K562 (cell line): Measurements from ENCODE around the gene ZNF562. TPM values are rescaled to one million over a fixed set of nuclear protein-coding genes. Genes with fewer than 3 reads are reported as not detected.

ENCODE experiments used
- EP300 ChIP-seq: IDR thresholded peaks from 2 replicates; pipeline ENCODE4 v1.6.1; 2012; ENCODE audit warnings: low read length, improper control_type of control experiment
- MBD2 ChIP-seq: sonication (generic); IDR thresholded peaks from 2 replicates; pipeline ENCODE4 v1.6.1; 2016; ENCODE audit warnings: low read depth, borderline replicate concordance
- NFRKB ChIP-seq: fragments of 450-650 bp; IDR thresholded peaks from 2 replicates; pipeline ENCODE4 v1.6.1; 2016; ENCODE audit warnings: low read depth
- PHF8 ChIP-seq: fragments of 200-600 bp; sonication (generic); IDR thresholded peaks from 2 replicates; pipeline ENCODE4 v1.6.1; 2012; ENCODE audit warnings: mixed run types, mild to moderate bottlenecking, inconsistent platforms, low read length, moderate library complexity, borderline replicate concordance
- RBM22 ChIP-seq: fragments of 200-400 bp; formaldehyde crosslinking; IDR thresholded peaks from 2 replicates; pipeline ENCODE4 v1.6.1; 2018; ENCODE audit warnings: low read length, low read depth; ENCODE audit not compliant: poor library complexity, severe bottlenecking
- polyA plus RNA-seq, 8 experiments: library from polyadenylated mRNA; depleted of rRNA in 4 of 8; stranded (reverse) in 5 of 8; unstranded in 3 of 8; fragments of >200 nt; fragmentation: Nextera tagmentation in 2 of 8; fragmentation: Illumina TruSeq in 1 of 8; extraction: Ambion mirVana in 2 of 8; extraction: Trizol in 1 of 8; gene quantifications; 2 replicates each; pipeline versions ENCODE4 v1.2.1 to v1.2.3, GENCODE V29; 2011 to 2014; ENCODE audit warnings: inconsistent platforms in 1 of 8, missing spikeins in 1 of 8
- total RNA-seq, 7 experiments: library from RNA; depleted of rRNA in 6 of 7; stranded (reverse); fragments of >200 nt in 6 of 7; fragmentation: Illumina TruSeq in 2 of 7; extraction: Trizol in 2 of 7; gene quantifications; 2 replicates each; pipeline versions ENCODE4 v1.2.1 to v1.2.3, GENCODE V29; 2011 to 2021; ENCODE audit warnings: low replicate concordance in 1 of 7
- TF ChIP-seq, protein P1 (sequence below): fragments of 250-450 bp; sonication (Bioruptor Pico); IDR thresholded peaks from 2 replicates; pipeline ENCODE4 v1.5.0; 2022; ENCODE audit warnings: mild to moderate bottlenecking
- TF ChIP-seq, protein P2 (sequence below): conservative IDR thresholded peaks from 2 replicates; pipeline ENCODE4 v1.6.1; 2011; ENCODE audit warnings: low read depth, mild to moderate bottlenecking, low read length; ENCODE audit not compliant: control insufficient read depth
- TF ChIP-seq, protein P3 (sequence below): sonication (generic); formaldehyde crosslinking; IDR thresholded peaks from 2 replicates; pipeline ENCODE4 v1.8.1; 2023; ENCODE audit warnings: missing genetic modification reagents, mild to moderate bottlenecking, borderline replicate concordance
- TF ChIP-seq, protein P4 (sequence below): fragments of 450-650 bp; IDR thresholded peaks from 2 replicates; pipeline ENCODE4 v1.6.1; 2016; ENCODE audit warnings: low read depth

Gene ZNF562
- total and polyA plus RNA-seq, 9 of the 15 experiments (the other 6 are each of a cell fraction or from before 2014, with no cell fraction given), result 11.8 to 46.9 (median 20.8) TPM

DNA sequence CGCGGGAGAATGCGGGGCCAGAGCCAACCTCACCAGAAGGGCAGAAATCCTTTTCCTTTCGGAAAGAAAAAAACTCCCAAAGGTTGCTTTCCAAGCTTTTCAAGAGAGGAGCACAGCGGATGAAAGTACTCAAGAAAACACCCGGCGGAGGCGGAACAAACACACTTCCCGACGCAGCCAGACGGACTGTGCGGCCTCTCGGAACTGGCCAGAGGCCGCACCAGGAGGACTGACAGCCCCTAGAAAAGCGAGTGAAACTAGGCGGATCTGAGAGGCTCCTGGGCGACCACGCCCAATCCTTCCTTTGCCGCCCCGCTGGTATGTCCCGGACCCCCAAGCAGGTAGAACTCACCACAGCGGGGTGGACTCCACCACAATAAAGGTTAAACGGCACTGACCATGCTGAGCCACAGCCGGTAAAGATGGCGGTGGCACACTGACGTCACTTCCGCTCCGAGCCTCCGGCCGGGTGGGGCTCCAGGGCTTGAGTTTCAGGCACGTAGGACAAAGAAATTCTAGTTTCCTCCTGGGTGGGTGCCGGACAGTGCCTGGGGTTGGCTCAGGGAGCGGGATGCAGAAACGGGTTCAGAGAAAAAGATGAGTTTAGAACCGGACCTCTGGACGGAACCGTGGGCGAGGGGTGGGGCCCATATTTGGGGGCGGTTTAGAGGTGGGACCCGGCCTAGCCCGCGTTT lies at the start of gene ZNF562 (continued):
- TF ChIP-seq, protein P1, sequence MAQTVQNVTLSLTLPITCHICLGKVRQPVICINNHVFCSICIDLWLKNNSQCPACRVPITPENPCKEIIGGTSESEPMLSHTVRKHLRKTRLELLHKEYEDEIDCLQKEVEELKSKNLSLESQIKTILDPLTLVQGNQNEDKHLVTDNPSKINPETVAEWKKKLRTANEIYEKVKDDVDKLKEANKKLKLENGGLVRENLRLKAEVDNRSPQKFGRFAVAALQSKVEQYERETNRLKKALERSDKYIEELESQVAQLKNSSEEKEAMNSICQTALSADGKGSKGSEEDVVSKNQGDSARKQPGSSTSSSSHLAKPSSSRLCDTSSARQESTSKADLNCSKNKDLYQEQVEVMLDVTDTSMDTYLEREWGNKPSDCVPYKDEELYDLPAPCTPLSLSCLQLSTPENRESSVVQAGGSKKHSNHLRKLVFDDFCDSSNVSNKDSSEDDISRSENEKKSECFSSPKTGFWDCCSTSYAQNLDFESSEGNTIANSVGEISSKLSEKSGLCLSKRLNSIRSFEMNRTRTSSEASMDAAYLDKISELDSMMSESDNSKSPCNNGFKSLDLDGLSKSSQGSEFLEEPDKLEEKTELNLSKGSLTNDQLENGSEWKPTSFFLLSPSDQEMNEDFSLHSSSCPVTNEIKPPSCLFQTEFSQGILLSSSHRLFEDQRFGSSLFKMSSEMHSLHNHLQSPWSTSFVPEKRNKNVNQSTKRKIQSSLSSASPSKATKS (CRISPR knock-in tag), result no peak
- TF ChIP-seq, protein P2, sequence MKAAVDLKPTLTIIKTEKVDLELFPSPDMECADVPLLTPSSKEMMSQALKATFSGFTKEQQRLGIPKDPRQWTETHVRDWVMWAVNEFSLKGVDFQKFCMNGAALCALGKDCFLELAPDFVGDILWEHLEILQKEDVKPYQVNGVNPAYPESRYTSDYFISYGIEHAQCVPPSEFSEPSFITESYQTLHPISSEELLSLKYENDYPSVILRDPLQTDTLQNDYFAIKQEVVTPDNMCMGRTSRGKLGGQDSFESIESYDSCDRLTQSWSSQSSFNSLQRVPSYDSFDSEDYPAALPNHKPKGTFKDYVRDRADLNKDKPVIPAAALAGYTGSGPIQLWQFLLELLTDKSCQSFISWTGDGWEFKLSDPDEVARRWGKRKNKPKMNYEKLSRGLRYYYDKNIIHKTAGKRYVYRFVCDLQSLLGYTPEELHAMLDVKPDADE, result 0 out of 2 replicates have a peak, but pooled peaks have one; percentile 33
- TF ChIP-seq NFRKB (peak; percentile 92), MBD2 (peak; percentile 72; the same call in 1 of the 2 replicates), EP300 (0 out of 2 replicates have a peak, but pooled peaks have one; percentile 10), RBM22 (no peak), PHF8 (peak; percentile 93)
- TF ChIP-seq, protein P3, sequence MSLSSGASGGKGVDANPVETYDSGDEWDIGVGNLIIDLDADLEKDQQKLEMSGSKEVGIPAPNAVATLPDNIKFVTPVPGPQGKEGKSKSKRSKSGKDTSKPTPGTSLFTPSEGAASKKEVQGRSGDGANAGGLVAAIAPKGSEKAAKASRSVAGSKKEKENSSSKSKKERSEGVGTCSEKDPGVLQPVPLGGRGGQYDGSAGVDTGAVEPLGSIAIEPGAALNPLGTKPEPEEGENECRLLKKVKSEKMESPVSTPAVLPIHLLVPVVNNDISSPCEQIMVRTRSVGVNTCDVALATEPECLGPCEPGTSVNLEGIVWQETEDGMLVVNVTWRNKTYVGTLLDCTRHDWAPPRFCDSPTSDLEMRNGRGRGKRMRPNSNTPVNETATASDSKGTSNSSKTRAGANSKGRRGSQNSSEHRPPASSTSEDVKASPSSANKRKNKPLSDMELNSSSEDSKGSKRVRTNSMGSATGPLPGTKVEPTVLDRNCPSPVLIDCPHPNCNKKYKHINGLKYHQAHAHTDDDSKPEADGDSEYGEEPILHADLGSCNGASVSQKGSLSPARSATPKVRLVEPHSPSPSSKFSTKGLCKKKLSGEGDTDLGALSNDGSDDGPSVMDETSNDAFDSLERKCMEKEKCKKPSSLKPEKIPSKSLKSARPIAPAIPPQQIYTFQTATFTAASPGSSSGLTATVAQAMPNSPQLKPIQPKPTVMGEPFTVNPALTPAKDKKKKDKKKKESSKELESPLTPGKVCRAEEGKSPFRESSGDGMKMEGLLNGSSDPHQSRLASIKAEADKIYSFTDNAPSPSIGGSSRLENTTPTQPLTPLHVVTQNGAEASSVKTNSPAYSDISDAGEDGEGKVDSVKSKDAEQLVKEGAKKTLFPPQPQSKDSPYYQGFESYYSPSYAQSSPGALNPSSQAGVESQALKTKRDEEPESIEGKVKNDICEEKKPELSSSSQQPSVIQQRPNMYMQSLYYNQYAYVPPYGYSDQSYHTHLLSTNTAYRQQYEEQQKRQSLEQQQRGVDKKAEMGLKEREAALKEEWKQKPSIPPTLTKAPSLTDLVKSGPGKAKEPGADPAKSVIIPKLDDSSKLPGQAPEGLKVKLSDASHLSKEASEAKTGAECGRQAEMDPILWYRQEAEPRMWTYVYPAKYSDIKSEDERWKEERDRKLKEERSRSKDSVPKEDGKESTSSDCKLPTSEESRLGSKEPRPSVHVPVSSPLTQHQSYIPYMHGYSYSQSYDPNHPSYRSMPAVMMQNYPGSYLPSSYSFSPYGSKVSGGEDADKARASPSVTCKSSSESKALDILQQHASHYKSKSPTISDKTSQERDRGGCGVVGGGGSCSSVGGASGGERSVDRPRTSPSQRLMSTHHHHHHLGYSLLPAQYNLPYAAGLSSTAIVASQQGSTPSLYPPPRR (CRISPR knock-in tag), result no peak
- TF ChIP-seq, protein P4, sequence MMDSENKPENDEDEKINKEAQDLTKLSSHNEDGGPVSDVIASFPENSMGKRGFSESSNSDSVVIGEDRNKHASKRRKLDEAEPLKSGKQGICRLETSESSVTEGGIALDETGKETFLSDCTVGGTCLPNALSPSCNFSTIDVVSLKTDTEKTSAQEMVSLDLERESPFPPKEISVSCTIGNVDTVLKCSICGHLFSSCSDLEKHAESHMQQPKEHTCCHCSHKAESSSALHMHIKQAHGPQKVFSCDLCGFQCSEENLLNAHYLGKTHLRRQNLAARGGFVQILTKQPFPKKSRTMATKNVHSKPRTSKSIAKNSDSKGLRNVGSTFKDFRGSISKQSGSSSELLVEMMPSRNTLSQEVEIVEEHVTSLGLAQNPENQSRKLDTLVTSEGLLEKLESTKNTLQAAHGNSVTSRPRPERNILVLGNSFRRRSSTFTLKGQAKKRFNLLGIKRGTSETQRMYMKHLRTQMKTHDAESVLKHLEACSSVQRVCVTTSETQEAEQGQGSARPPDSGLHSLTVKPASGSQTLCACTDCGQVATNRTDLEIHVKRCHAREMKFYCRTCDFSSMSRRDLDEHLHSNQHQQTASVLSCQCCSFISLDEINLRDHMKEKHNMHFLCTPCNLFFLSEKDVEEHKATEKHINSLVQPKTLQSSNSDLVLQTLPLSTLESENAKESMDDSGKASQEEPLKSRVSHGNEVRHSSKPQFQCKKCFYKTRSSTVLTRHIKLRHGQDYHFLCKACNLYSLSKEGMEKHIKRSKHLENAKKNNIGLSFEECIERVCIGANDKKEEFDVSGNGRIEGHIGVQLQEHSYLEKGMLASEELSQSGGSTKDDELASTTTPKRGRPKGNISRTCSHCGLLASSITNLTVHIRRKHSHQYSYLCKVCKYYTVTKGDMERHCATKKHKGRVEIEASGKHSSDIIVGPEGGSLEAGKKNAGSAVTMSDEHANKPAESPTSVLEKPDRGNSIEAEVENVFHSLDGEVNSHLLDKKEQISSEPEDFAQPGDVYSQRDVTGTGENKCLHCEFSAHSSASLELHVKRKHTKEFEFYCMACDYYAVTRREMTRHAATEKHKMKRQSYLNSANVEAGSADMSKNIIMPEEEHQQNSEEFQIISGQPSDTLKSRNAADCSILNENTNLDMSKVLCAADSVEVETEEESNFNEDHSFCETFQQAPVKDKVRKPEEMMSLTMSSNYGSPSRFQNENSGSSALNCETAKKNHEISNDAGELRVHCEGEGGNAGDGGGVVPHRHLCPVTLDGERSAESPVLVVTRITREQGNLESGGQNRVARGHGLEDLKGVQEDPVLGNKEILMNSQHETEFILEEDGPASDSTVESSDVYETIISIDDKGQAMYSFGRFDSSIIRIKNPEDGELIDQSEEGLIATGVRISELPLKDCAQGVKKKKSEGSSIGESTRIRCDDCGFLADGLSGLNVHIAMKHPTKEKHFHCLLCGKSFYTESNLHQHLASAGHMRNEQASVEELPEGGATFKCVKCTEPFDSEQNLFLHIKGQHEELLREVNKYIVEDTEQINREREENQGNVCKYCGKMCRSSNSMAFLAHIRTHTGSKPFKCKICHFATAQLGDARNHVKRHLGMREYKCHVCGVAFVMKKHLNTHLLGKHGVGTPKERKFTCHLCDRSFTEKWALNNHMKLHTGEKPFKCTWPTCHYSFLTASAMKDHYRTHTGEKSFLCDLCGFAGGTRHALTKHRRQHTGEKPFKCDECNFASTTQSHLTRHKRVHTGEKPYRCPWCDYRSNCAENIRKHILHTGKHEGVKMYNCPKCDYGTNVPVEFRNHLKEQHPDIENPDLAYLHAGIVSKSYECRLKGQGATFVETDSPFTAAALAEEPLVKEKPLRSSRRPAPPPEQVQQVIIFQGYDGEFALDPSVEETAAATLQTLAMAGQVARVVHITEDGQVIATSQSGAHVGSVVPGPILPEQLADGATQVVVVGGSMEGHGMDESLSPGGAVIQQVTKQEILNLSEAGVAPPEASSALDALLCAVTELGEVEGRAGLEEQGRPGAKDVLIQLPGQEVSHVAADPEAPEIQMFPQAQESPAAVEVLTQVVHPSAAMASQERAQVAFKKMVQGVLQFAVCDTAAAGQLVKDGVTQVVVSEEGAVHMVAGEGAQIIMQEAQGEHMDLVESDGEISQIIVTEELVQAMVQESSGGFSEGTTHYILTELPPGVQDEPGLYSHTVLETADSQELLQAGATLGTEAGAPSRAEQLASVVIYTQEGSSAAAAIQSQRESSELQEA, result no peak
